GM21360 (cell line): ENCODE data around the gene TMCC3.
"Not testable (repeated sequence)": the region's sequence is repeated elsewhere in the genome, so short reads cannot be mapped to it uniquely, and the experiment has no call there.

ENCODE experiments used
- ATAC-seq: cut with Tn5 transposase; IDR thresholded peaks from one replicate; pipeline ENCODE4 v1.9.1; 2021; ENCODE audit warnings: mild to moderate bottlenecking, moderate library complexity; ENCODE audit not compliant: unreplicated experiment

Gene TMCC3

GRCh38 chr12:94650143-94651056 is at the start of gene TMCC3:
Gene TMCC3, minus strand, starts transcription at chr12:94650557. Its CDS starts 127 bp downstream, at chr12:94650430.
- ATAC-seq, result peak; percentile 75

DNA sequence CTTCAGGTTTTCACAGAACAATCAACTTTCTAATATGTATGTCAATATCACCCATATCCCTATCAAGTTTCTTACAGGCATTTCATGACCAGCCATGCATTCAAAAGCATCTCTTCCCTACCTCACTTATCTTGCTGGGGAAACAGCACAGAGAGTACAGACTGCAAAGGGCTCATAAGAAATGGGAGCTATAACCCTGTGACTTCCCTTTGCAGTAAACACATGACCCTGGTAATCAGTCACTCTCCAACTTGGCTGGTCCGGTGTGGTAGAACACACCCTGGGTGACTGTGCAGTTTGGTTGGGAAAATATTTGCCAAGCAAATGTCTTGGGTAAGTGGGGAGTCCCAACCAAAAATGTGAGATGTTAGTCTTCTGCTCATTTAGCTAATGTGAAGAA is 49.4 kb upstream of the TMCC3 start:
- ATAC-seq, result peak; percentile 62

DNA sequence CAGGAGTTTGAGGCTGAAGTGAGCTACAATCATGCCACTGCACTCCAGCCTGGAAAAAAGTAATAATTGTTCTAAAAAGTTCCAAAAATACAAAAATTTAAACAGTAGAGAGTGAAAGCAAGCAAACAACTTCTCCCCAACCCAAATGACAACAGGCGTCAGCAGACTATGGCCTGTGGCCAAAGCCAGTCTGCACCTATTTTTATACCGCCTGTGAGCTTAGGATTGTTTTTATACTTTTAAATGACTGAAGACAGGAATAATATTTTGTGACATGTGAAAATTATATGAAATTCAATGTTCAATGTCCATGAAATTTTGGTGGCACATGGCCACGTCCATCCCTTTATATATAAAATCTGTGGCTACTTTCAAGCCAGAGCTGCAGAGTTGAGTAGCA is 48.2 kb upstream of the TMCC3 start:
- no peak for ATAC-seq

DNA sequence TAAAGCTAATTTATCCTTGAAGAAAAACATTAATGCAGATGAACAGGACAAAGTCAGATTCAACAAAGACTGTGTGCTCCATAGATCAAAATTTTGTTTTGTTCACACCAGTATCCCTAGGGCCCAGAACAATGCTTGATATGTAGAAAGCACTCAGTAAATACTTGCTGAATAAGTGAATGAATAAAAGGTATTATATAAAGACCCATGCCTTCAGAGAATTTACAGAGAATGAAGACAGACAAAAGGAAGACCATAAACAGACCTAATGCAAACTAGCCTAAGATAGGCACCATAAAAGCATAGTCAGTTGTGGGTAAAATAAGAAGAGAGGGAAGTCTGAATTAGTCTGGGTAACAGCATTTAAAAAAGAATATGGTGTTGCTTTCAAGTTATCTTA is 47.3 kb upstream of the TMCC3 start:
- ATAC-seq, result no peak

DNA sequence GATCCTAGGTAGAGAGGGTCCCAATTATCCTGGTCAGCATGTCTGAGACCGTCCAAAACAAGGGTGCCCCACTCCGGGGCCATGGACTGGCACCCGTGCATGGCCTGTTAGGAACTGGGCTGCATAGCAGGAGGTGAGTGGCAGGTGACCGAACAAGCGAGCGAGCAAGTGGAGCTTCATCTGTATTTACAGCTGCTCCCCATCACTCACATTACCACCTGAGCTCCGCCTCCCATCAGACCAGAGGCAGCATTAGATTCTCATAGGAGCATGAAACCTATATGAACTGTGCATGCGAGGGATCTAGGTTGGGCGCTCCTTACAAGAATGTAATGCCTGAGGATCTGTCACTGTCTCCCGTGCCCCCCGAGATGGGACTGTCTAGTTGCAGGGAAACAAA is 44.4 kb upstream of the TMCC3 start:
- ATAC-seq, result no peak

GRCh38 chr12:94692826-94693225 is 42.5 kb upstream of the TMCC3 start:
- ATAC-seq, result not testable (repeated sequence)

- no peak for ATAC-seq
Measured at GRCh38 chr12:94690198-94690771, 39.9 kb upstream of the TMCC3 start.

DNA sequence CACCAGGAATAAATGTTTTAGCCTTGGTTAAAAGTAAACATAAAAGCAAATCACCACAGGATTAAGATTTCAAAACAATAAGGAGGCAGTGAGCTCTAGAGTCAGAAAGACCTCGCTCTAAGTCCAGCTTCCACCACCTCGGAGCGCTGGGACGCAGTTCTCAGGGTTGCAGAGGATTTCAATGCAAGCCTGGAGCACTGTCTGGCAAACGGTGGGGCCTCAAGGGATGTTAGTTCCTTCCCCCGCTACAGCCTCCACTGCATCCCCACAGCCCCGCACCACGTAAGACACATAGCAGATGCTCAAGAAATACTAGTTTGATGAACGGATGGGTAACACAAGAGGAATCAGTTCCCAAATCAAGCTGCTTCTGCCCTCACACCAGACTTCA is 39.3 kb upstream of the TMCC3 start:
- no peak for ATAC-seq

GRCh38 chr12:94689002-94689645 is 38.8 kb upstream of the TMCC3 start:
- no peak for ATAC-seq

- no peak for ATAC-seq
Measured at GRCh38 chr12:94687891-94688290, 37.5 kb upstream of the TMCC3 start.

GRCh38 chr12:94686834-94687628 is 36.7 kb upstream of the TMCC3 start:
- ATAC-seq, result no peak

DNA sequence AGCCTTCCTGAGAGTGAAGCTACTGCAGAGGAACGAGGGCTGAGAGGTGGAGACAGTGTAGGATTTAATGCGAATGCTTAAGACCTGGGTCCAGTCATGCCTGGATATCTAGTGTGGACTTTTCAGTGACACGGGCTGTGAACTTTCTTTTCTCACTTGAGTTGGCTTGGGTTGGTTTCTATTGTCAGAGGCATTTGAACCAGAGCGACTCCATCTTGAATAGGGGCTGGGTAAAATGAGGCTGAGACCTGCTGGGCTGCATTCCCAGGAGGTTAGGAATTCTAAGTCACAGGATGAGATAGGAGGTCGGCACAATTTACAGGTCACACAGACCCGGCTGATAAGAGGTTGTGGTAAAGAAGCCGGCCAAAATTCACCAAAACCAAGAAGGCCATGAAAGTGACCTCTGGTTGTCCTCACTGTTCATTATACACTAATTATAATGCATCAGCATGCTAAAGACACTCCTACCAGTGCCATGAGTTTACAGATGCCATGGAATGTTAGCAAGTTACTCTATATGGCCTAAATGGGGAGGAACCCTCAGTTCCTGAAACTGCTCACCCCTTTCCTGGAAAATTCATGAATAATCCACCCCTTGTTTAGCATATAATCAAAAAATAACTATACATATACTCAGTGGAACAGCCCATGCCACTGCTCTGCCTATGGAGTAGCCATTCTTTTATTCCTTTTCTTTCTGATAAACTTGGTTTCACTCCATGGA is 34.2 kb upstream of the TMCC3 start:
- ATAC-seq, result no peak

GRCh38 chr12:94679554-94680195 is 29.3 kb upstream of the TMCC3 start:
- ATAC-seq, result no peak

DNA sequence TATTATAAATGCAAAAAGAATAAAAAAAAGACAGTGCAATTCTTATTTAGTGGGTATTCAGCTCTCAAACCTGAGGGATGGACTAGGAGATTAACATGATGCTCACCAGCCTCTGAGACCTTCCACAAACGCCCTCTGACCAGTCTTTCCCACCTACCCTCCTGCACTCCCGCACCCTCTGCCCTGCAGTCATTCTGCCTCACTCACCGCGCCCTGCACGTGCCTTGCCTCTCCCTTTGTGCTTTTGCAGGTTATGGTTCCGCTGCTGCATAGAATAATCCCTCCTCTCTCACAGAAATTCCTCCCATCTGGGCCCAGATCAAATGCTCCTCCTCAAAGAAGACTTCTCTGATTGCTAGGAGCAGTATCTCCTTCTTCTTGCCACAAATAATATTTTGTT is 28.5 kb upstream of the TMCC3 start:
- ATAC-seq, result no peak

GRCh38 chr12:94678379-94678778 is 28.0 kb upstream of the TMCC3 start:
- no peak for ATAC-seq

GRCh38 chr12:94677778-94678177 is 27.4 kb upstream of the TMCC3 start:
- peak; percentile 52 for ATAC-seq

DNA sequence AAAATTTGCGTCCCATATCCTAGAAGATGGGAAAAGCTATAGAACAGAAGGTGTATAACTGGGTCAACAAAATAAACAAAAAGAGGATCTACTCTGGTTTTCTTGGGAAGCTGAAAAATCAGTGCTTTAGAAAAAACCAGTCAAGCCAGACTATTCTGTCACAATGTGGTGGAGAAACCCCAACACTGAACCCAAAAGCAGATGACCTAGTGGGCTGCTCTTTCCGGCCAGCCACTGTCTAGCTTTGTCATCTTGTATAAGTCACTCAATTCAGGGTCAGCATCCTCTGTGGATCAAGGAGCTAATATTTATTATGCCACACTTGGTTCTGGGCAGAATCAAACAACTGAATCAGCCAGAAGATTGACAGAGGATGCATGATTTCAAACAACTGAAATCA is 26.6 kb upstream of the TMCC3 start:
- ATAC-seq, result no peak

- no peak for ATAC-seq
Measured at GRCh38 chr12:94676031-94676641, 25.8 kb upstream of the TMCC3 start.

DNA sequence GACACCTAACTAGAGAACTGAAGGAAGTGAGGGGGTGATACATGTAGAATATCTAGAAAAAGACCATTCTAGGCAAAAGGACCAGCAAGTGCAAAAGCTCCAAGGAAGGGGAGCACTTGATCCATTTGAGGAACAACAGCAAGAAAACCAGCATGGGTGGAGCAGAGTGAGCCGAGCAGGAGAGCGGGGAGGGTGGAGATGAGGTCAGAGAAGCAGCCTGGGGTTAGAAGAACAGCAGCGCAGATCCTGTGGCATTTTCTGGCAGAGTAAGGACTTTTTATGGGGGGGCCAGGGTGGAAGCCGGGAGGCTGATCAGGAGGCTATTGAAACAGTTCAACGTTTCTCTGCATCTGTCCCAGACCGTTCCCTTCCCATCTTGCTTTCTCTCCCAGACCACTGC is 24.5 kb upstream of the TMCC3 start:
- ATAC-seq, result no peak

- no peak for ATAC-seq
Measured at GRCh38 chr12:94674051-94674451, 23.7 kb upstream of the TMCC3 start.
